Measurements from ENCODE around the gene CNTN2.

CNTN2 gene

GRCh38 chr1:205124726-205125125 lies 81.7 kb downstream of the CNTN2 start:
- TF ChIP-seq, protein P1, sequence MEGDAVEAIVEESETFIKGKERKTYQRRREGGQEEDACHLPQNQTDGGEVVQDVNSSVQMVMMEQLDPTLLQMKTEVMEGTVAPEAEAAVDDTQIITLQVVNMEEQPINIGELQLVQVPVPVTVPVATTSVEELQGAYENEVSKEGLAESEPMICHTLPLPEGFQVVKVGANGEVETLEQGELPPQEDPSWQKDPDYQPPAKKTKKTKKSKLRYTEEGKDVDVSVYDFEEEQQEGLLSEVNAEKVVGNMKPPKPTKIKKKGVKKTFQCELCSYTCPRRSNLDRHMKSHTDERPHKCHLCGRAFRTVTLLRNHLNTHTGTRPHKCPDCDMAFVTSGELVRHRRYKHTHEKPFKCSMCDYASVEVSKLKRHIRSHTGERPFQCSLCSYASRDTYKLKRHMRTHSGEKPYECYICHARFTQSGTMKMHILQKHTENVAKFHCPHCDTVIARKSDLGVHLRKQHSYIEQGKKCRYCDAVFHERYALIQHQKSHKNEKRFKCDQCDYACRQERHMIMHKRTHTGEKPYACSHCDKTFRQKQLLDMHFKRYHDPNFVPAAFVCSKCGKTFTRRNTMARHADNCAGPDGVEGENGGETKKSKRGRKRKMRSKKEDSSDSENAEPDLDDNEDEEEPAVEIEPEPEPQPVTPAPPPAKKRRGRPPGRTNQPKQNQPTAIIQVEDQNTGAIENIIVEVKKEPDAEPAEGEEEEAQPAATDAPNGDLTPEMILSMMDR (conservative IDR thresholded peaks at IDR 0.05; ENCODE audit: low read depth, low read length), result no peak
- DNase-seq (ENCODE audit: low read depth), result no peak
- no peak overlapping the region for H3K4me3 ChIP-seq (ENCODE audit: low read depth, low read length)

GRCh38 chr1:205127646-205128045 lies 84.6 kb downstream of the CNTN2 start:
- TF ChIP-seq, protein P1 (conservative IDR thresholded peaks at IDR 0.05; ENCODE audit: low read depth, low read length), result no peak
- H3K4me3 ChIP-seq (ENCODE audit: low read depth, low read length), result no peak overlapping the region
- no peak for DNase-seq (ENCODE audit: low read depth)
